ENCODE results near the gene DOCK1.

Gene DOCK1

DNA sequence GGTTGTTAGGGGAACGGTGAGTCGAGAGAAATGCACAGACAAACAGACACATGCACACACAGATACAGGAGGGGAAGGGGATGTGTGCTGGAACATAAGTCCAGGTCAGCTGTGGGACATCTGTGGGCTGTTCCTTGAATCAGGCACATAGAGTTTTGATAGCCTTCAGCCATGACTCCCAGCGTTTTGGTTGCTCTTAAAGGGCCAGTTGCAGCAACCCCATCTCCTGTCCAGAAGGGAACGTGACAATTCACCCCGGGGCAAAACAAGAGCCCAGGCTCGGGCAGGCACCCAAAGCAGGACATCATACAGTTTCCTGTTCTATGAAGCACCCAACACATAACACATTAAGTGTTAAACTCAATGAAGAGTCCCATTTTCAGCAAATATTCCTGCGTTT, 281.6 kb downstream of the DOCK1 start:
- Histone ChIP-seq H3K9me3 (ENCODE audit: control insufficient read depth, low read length) (no peaks in the 10 kb centered on the region), H3K27ac (ENCODE audit: insufficient read depth, low read length, poor library complexity, severe bottlenecking) (no peak overlapping the region), H3K36me3 (ENCODE audit: control insufficient read depth, insufficient read depth, low read length) (no peaks in the 10 kb centered on the region), H3K27me3 (replicated peaks; ENCODE audit: control insufficient read depth, insufficient read depth, low read length, poor library complexity, severe bottlenecking) (no peaks in the 10 kb centered on the region), H3K4me1 (ENCODE audit: control insufficient read depth, insufficient read depth, low read length, poor library complexity, severe bottlenecking) (no peaks in the 10 kb centered on the region), H3K4me3 (ENCODE audit: insufficient read depth, low read depth, low read length, poor library complexity, severe bottlenecking) (no peak overlapping the region)
- no peak for DNase-seq

GRCh38 chr10:127189226-127189625, 284.0 kb downstream of the DOCK1 start:
- Histone ChIP-seq H3K4me3 (ENCODE audit: insufficient read depth, low read depth, low read length, poor library complexity, severe bottlenecking) (no peak overlapping the region), H3K27me3 (replicated peaks; ENCODE audit: control insufficient read depth, insufficient read depth, low read length, poor library complexity, severe bottlenecking) (no peaks in the 10 kb centered on the region), H3K4me1 (ENCODE audit: control insufficient read depth, insufficient read depth, low read length, poor library complexity, severe bottlenecking) (no peaks in the 10 kb centered on the region), H3K36me3 (ENCODE audit: control insufficient read depth, insufficient read depth, low read length) (no peaks in the 10 kb centered on the region), H3K27ac (ENCODE audit: insufficient read depth, low read length, poor library complexity, severe bottlenecking) (no peak overlapping the region), H3K9me3 (ENCODE audit: control insufficient read depth, low read length) (no peaks in the 10 kb centered on the region)
- DNase-seq = no peak

GRCh38 chr10:127190427-127190826, 285.2 kb downstream of the DOCK1 start:
- Histone ChIP-seq H3K9me3 (ENCODE audit: control insufficient read depth, low read length) (no peaks in the 10 kb centered on the region), H3K27me3 (replicated peaks; ENCODE audit: control insufficient read depth, insufficient read depth, low read length, poor library complexity, severe bottlenecking) (peaks cover 4% of the 10 kb centered on the region), H3K4me3 (ENCODE audit: insufficient read depth, low read depth, low read length, poor library complexity, severe bottlenecking) (no peak overlapping the region), H3K4me1 (ENCODE audit: control insufficient read depth, insufficient read depth, low read length, poor library complexity, severe bottlenecking) (no peaks in the 10 kb centered on the region), H3K36me3 (ENCODE audit: control insufficient read depth, insufficient read depth, low read length) (no peaks in the 10 kb centered on the region), H3K27ac (ENCODE audit: insufficient read depth, low read length, poor library complexity, severe bottlenecking) (no peak overlapping the region)
- DNase-seq = no peak

GRCh38 chr10:127193125-127193524, 287.9 kb downstream of the DOCK1 start:
- Histone ChIP-seq H3K4me3 (ENCODE audit: insufficient read depth, low read depth, low read length, poor library complexity, severe bottlenecking) (no peak overlapping the region), H3K27ac (ENCODE audit: insufficient read depth, low read length, poor library complexity, severe bottlenecking) (no peak overlapping the region), H3K27me3 (replicated peaks; ENCODE audit: control insufficient read depth, insufficient read depth, low read length, poor library complexity, severe bottlenecking) (peaks cover 10% of the 10 kb centered on the region), H3K9me3 (ENCODE audit: control insufficient read depth, low read length) (no peaks in the 10 kb centered on the region), H3K36me3 (ENCODE audit: control insufficient read depth, insufficient read depth, low read length) (no peaks in the 10 kb centered on the region), H3K4me1 (ENCODE audit: control insufficient read depth, insufficient read depth, low read length, poor library complexity, severe bottlenecking) (no peaks in the 10 kb centered on the region)
- no peak for DNase-seq

- H3K27me3 ChIP-seq (replicated peaks; ENCODE audit: control insufficient read depth, insufficient read depth, low read length, poor library complexity, severe bottlenecking) = peaks cover 10% of the 10 kb centered on the region
- no peaks in the 10 kb centered on the region for H3K4me1 ChIP-seq (ENCODE audit: control insufficient read depth, insufficient read depth, low read length, poor library complexity, severe bottlenecking)
Measured at GRCh38 chr10:127194111-127194510, 288.9 kb downstream of the DOCK1 start.

DNA sequence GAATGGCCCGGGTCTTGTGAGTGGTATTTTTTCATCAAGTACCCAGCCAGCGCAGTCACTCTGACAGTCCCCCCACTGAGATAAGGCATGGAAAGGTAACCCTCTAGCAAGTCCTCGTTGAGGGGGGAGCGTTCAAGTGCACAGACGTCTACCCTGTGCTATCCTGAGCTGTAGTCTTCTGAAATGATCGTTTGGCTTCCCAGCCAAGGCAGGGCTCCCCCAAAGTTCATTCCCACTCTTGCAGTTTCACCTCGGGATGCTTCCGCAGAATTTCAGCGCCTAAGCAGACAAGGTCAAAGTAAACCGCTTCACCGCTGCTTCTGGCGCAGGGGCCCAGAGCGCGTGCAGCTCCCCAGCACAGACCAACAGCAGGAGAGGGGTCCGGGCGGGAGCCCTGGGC, 289.4 kb downstream of the DOCK1 start:
- Histone ChIP-seq H3K4me1 (ENCODE audit: control insufficient read depth, insufficient read depth, low read length, poor library complexity, severe bottlenecking) (no peaks in the 10 kb centered on the region), H3K4me3 (ENCODE audit: insufficient read depth, low read depth, low read length, poor library complexity, severe bottlenecking) (no peak overlapping the region), H3K9me3 (ENCODE audit: control insufficient read depth, low read length) (no peaks in the 10 kb centered on the region), H3K36me3 (ENCODE audit: control insufficient read depth, insufficient read depth, low read length) (no peaks in the 10 kb centered on the region), H3K27me3 (replicated peaks; ENCODE audit: control insufficient read depth, insufficient read depth, low read length, poor library complexity, severe bottlenecking) (peaks cover 10% of the 10 kb centered on the region), H3K27ac (ENCODE audit: insufficient read depth, low read length, poor library complexity, severe bottlenecking) (no peak overlapping the region)
- DNase-seq = no peak

More at GRCh38 chr10:127194111-127194510, 288.9 kb downstream of the DOCK1 start:
- no peak overlapping the region for H3K4me3 ChIP-seq (ENCODE audit: insufficient read depth, low read depth, low read length, poor library complexity, severe bottlenecking)
- no peaks in the 10 kb centered on the region for H3K36me3 ChIP-seq (ENCODE audit: control insufficient read depth, insufficient read depth, low read length)
- H3K9me3 ChIP-seq (ENCODE audit: control insufficient read depth, low read length) = no peaks in the 10 kb centered on the region
- DNase-seq = no peak
- no peak overlapping the region for H3K27ac ChIP-seq (ENCODE audit: insufficient read depth, low read length, poor library complexity, severe bottlenecking)

DNA sequence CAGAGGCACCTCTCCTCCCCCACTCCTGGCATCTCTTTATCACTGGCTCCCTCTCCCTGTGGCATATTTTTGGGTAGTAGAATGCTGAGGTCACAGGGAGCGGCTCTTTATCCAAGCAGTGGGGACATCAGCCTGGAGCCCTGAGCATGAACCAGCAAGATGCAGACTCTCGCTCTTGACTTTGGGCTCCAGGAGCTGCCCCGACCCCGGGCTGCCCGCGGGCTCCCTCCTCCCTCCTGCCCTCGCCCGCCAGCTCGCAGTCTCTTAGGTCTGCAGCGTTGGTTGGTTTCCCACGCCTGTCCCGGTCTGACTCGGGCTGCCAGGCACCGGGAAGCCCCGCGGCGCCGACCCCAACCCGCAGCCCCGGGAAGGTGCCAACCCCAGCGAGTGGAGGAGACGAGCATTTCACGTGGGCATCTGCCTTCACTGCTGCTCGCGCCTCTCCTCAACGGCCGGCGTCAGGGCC, 289.8 kb downstream of the DOCK1 start:
- Histone ChIP-seq H3K4me3 (ENCODE audit: insufficient read depth, low read depth, low read length, poor library complexity, severe bottlenecking) (no peak overlapping the region), H3K36me3 (ENCODE audit: control insufficient read depth, insufficient read depth, low read length) (no peaks in the 10 kb centered on the region), H3K27me3 (replicated peaks; ENCODE audit: control insufficient read depth, insufficient read depth, low read length, poor library complexity, severe bottlenecking) (peaks cover 10% of the 10 kb centered on the region), H3K27ac (ENCODE audit: insufficient read depth, low read length, poor library complexity, severe bottlenecking) (no peak overlapping the region), H3K9me3 (ENCODE audit: control insufficient read depth, low read length) (no peaks in the 10 kb centered on the region), H3K4me1 (ENCODE audit: control insufficient read depth, insufficient read depth, low read length, poor library complexity, severe bottlenecking) (no peaks in the 10 kb centered on the region)
- no peak for DNase-seq

DNA sequence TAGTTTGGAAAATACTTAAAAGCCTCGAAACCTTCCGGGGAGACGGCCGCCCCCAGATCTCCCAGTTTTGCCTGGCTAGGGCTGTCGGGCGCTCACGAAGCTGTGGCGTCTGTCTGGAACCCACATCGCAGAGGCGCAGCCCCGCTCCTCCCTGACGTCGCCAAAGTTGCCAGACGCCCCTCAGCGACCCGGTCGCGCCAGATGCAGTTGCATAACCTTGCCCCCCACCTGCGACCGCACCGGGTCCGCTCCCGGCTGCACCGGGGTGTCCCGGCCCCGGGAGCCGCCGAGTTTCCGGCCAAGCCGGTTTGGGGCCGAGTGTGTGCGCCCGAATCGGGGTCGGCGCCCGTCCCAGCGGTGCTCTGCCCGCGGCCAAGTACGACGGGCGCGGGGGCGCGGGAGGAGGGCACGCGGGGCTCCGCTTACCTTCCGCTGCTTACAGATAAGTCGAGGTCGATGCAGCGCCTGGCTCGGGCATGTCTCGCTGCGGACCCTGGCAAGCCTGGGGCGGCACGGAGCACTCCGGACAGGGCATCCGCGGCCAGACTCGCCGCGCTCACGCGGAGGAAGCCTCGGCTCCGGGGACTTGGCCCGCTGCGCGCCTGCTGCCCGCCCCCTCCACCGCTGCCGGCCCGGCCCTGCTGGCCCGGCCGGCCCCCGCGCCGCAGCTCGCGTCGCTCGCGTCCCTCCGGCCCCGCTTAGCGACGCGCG, 290.5 kb downstream of the DOCK1 start:
- no peaks in the 10 kb centered on the region for H3K36me3 ChIP-seq (ENCODE audit: control insufficient read depth, insufficient read depth, low read length)
- peaks cover 10% of the 10 kb centered on the region for H3K27me3 ChIP-seq (replicated peaks; ENCODE audit: control insufficient read depth, insufficient read depth, low read length, poor library complexity, severe bottlenecking)
- no peak for DNase-seq

DNA sequence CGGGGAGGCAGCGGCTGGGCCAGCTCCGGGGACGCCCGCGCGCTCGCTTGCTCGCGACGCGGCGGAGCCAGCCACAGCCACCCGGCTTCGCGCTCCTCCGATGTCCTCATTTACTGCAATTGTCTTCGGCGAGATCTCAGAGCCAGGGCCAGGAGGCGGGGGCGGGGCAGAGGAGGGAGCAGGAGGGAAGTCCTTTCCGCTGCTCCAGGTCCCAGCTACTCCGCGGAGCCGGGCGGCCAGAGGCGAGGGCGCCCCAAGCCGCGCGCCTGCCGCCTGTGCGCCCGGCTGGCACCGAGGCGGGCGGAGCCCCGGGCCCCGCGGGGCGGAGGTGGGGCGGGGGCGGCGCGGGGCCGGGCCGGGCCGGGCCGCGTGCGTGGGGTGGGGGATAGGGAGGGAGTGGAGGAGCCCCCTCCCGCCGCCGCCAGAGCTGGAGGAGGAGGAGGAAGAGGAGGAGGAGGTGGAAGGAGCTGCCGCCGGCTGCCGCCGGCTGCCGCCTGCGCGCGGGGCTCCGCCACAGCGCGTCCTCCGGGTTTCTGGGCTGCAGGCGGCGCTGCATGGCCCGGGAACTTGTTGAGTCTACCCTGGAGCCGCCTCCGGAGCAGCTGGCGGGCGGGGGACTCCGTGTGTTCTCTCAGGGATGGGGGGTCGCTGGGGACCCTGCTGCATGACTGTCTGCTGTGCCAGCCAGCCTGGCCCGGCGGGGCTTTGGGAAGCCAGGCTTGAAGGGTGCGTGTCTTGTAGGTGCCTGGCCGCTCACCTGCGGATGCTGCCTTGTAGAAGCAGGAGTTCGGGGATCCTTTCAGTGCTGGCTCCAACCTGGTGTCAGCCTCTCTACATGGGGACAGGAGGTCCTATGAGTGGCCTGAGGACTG, 291.3 kb downstream of the DOCK1 start, which contains the start of gene INSYN2A:
Gene INSYN2A, minus strand, starts transcription at position 310 of the 872 bp plus-strand sequence. CDS start 20,196 bp downstream, outside the sequence.
- H3K4me1 ChIP-seq (ENCODE audit: control insufficient read depth, insufficient read depth, low read length, poor library complexity, severe bottlenecking) = no peaks in the 10 kb centered on the region
- peaks cover 10% of the 10 kb centered on the region for H3K27me3 ChIP-seq (replicated peaks; ENCODE audit: control insufficient read depth, insufficient read depth, low read length, poor library complexity, severe bottlenecking)
- no peak within 1 kb of the TSS for H3K4me3 ChIP-seq (ENCODE audit: insufficient read depth, low read depth, low read length, poor library complexity, severe bottlenecking)
- no peaks in the 10 kb centered on the region for H3K9me3 ChIP-seq (ENCODE audit: control insufficient read depth, low read length)
- H3K36me3 ChIP-seq (ENCODE audit: control insufficient read depth, insufficient read depth, low read length) = no peaks in the 10 kb centered on the region
- no peak for DNase-seq
- no peak within 1 kb of the TSS for H3K27ac ChIP-seq (ENCODE audit: insufficient read depth, low read length, poor library complexity, severe bottlenecking)

More for the DNA sequence above, 290.5 kb downstream of the DOCK1 start:
- no peak overlapping the region for H3K4me3 ChIP-seq (ENCODE audit: insufficient read depth, low read depth, low read length, poor library complexity, severe bottlenecking)
- H3K4me1 ChIP-seq (ENCODE audit: control insufficient read depth, insufficient read depth, low read length, poor library complexity, severe bottlenecking) = no peaks in the 10 kb centered on the region
- no peak overlapping the region for H3K27ac ChIP-seq (ENCODE audit: insufficient read depth, low read length, poor library complexity, severe bottlenecking)
- H3K9me3 ChIP-seq (ENCODE audit: control insufficient read depth, low read length) = no peaks in the 10 kb centered on the region

- Histone ChIP-seq H3K36me3 (ENCODE audit: control insufficient read depth, insufficient read depth, low read length) (no peaks in the 10 kb centered on the region), H3K4me1 (ENCODE audit: control insufficient read depth, insufficient read depth, low read length, poor library complexity, severe bottlenecking) (no peaks in the 10 kb centered on the region), H3K9me3 (ENCODE audit: control insufficient read depth, low read length) (no peaks in the 10 kb centered on the region), H3K27me3 (replicated peaks; ENCODE audit: control insufficient read depth, insufficient read depth, low read length, poor library complexity, severe bottlenecking) (peaks cover 10% of the 10 kb centered on the region), H3K27ac (ENCODE audit: insufficient read depth, low read length, poor library complexity, severe bottlenecking) (no peak overlapping the region), H3K4me3 (ENCODE audit: insufficient read depth, low read depth, low read length, poor library complexity, severe bottlenecking) (no peak overlapping the region)
- DNase-seq = no peak
Measured at GRCh38 chr10:127197154-127197432, 291.9 kb downstream of the DOCK1 start.

Data from effector memory CD4-positive, alpha-beta T cell (primary cell).